ENCODE measurements around the gene NEGR1. TPM values are rescaled to one million over a fixed set of nuclear protein-coding genes. Genes with fewer than 3 reads are reported as not detected.

Gene NEGR1
- total and polyA plus RNA-seq, 2 experiments from 2014 or later = 0.57 to 0.94 TPM

- Mint-ChIP-seq H3K27me3 (ENCODE audit: insufficient read depth, low read depth, poor library complexity) (peaks cover 2% of the 10 kb centered on the region), H3K36me3 (ENCODE audit: low read depth) (no peaks in the 10 kb centered on the region), H3K4me1 (peaks cover 3% of the 10 kb centered on the region; the same call in 1 of the 3 replicates), H3K9me3 (no peaks in the 10 kb centered on the region), H3K27ac (no peak overlapping the region), H3K4me3 (no peak overlapping the region)
- no peak for TF ChIP-seq ETS1 (IDR thresholded peaks at IDR 0.05)
- TF ChIP-seq REST (IDR thresholded peaks at IDR 0.05; ENCODE audit: unreplicated experiment) = no peak
- TF ChIP-seq JUNB (IDR thresholded peaks at IDR 0.05; ENCODE audit: unreplicated experiment) = no peak
- no peak for TF ChIP-seq ZNF114 (CRISPR knock-in tag; IDR thresholded peaks at IDR 0.05)
- no peak for TF ChIP-seq ZNF331 (CRISPR knock-in tag; IDR thresholded peaks at IDR 0.05; ENCODE audit: low read depth)
- TF ChIP-seq CREB1 (CRISPR knock-in tag; IDR thresholded peaks at IDR 0.05; ENCODE audit: low read depth) = no peak
- TF ChIP-seq EZH2phosphoT487 (IDR thresholded peaks at IDR 0.05; ENCODE audit: unreplicated experiment) = no peak
- no peak for TF ChIP-seq EZH2 (IDR thresholded peaks at IDR 0.05; ENCODE audit: low read depth, unreplicated experiment)
- TF ChIP-seq CTCF (conservative IDR thresholded peaks at IDR 0.05; ENCODE audit: low read depth in 2 of 2) = no peak
- no peak for TF ChIP-seq STAT1 (IDR thresholded peaks at IDR 0.05; ENCODE audit: unreplicated experiment)
- TF ChIP-seq NANOG (IDR thresholded peaks at IDR 0.05; ENCODE audit: borderline replicate concordance) = no peak
- no peak for TF ChIP-seq POLR2AphosphoS5 (IDR thresholded peaks at IDR 0.05; ENCODE audit: low read depth)
- TF ChIP-seq ZNF462 (CRISPR knock-in tag; IDR thresholded peaks at IDR 0.05) = no peak
- no peak overlapping the region for H3K27ac ChIP-seq (ENCODE audit: low read depth)
- no peaks in the 10 kb centered on the region for H3F3A ChIP-seq (replicated peaks; ENCODE audit: low read depth)
- H4K20me1 ChIP-seq (replicated peaks; ENCODE audit: insufficient read depth) = no peaks in the 10 kb centered on the region
- no peak for DNase-seq (ENCODE audit: low spot score)
- H3K4me2 ChIP-seq = no peak overlapping the region
- no peak overlapping the region for H2AFZ ChIP-seq
- no peaks in the 10 kb centered on the region for H3K79me2 ChIP-seq (replicated peaks; ENCODE audit: insufficient read depth)
- H3K27me3 ChIP-seq (ENCODE audit: insufficient read depth) = no peaks in the 10 kb centered on the region
- no peak for ATAC-seq
- no peaks in the 10 kb centered on the region for H3K4me1 ChIP-seq (ENCODE audit: insufficient read depth)
- no peaks in the 10 kb centered on the region for H3K36me3 ChIP-seq (ENCODE audit: insufficient read depth)
- H3K9me2 ChIP-seq (ENCODE audit: insufficient read depth) = no peaks in the 10 kb centered on the region
- H3K4me3 ChIP-seq = no peak overlapping the region
Observed at GRCh38 chr1:72101840-72102632, 180.3 kb downstream of the NEGR1 start.

All from GM23338 (cell line).